HepG2 (cell line): Measurements from ENCODE around the gene NF2. TPM values are rescaled to one million over a fixed set of nuclear protein-coding genes. Genes with fewer than 3 reads are reported as not detected.

Source experiments
- ADNP ChIP-seq: sonication (generic); formaldehyde crosslinking; IDR thresholded peaks from 2 replicates; pipeline ENCODE4 v1.4.0; 2020; ENCODE audit warnings: missing genetic modification reagents
- ASH2L ChIP-seq: fragments of 300-600, 200-600 bp; sonication (generic); IDR thresholded peaks from 2 replicates; pipeline ENCODE4 v1.7.0; 2017; ENCODE audit warnings: low read depth, mild to moderate bottlenecking, moderate library complexity, mixed read lengths, low read length; ENCODE audit not compliant: insufficient read length
- BORCS8-MEF2B ChIP-seq: sonication (generic); formaldehyde crosslinking; IDR thresholded peaks from 2 replicates; pipeline ENCODE4 v1.8.0; 2022; ENCODE audit warnings: mild to moderate bottlenecking, missing genetic modification reagents
- EP300 ChIP-seq, 3 experiments: sonication (generic) in 1 of 3; formaldehyde crosslinking in 1 of 3; IDR thresholded peaks; 2 replicates each; pipeline versions ENCODE4 v1.5.1 to v1.6.1; 2011 to 2020; ENCODE audit warnings: low read depth in 2 of 3, low read length in 2 of 3, borderline replicate concordance in 1 of 3, improper control_type of control experiment in 1 of 3, mild to moderate bottlenecking in 1 of 3, missing genetic modification reagents in 1 of 3, moderate library complexity in 1 of 3
- FOSL2 ChIP-seq: sonication (generic); formaldehyde crosslinking; IDR thresholded peaks from 2 replicates; pipeline ENCODE4 v1.4.0; 2020; ENCODE audit warnings: missing genetic modification reagents
- HDAC2 ChIP-seq: sonication (generic); formaldehyde crosslinking; IDR thresholded peaks from 2 replicates; pipeline ENCODE4 v1.4.0; 2020; ENCODE audit warnings: missing genetic modification reagents
- HOXA9 ChIP-seq: sonication (generic); formaldehyde crosslinking; IDR thresholded peaks from 2 replicates; pipeline ENCODE4 v1.8.1; 2022; ENCODE audit warnings: missing genetic modification reagents, mild to moderate bottlenecking, moderate library complexity, borderline replicate concordance
- KLF16 ChIP-seq, 2 experiments: sonication (generic) in 1 of 2; formaldehyde crosslinking in 1 of 2; IDR thresholded peaks; 2 replicates each; pipeline versions ENCODE4 v1.6.1 to v1.8.0; 2016 to 2023; ENCODE audit warnings: missing genetic modification reagents in 2 of 2, missing compliant biosample characterization in 1 of 2
- NONO ChIP-seq, 2 experiments: fragments of 450-650 bp in 1 of 2; sonication (generic) in 1 of 2; formaldehyde crosslinking in 1 of 2; IDR thresholded peaks in 1 of 2; conservative IDR thresholded peaks in 1 of 2; 2 replicates each; pipeline versions ENCODE4 v1.6.1 to v1.8.0; 2017 to 2022; ENCODE audit warnings: mild to moderate bottlenecking in 1 of 2, missing genetic modification reagents in 1 of 2, moderate library complexity in 1 of 2
- NR2F6 ChIP-seq, 2 experiments: IDR thresholded peaks; 2 replicates each; pipeline ENCODE4 v1.6.1; 2016; ENCODE audit warnings: antibody characterized with exemption in 1 of 2, mild to moderate bottlenecking in 1 of 2
- PHF21A ChIP-seq: sonication (generic); formaldehyde crosslinking; IDR thresholded peaks from 2 replicates; pipeline ENCODE4 v1.5.0; 2020; ENCODE audit warnings: mild to moderate bottlenecking, missing genetic modification reagents
- PPARG ChIP-seq: conservative IDR thresholded peaks from 2 replicates; pipeline ENCODE4 v1.6.1; 2016; ENCODE audit warnings: missing biosample characterization, missing genetic modification reagents
- TSC22D2 ChIP-seq: sonication (generic); formaldehyde crosslinking; IDR thresholded peaks from 2 replicates; pipeline ENCODE4 v1.5.1; 2020; ENCODE audit warnings: missing genetic modification reagents, mild to moderate bottlenecking, borderline replicate concordance
- ZBTB7A ChIP-seq: sonication (generic); formaldehyde crosslinking; IDR thresholded peaks from 2 replicates; pipeline ENCODE4 v1.8.0; 2022; ENCODE audit warnings: mild to moderate bottlenecking, missing genetic modification reagents
- ZMYM2 ChIP-seq: sonication (generic); formaldehyde crosslinking; IDR thresholded peaks from 2 replicates; pipeline ENCODE4 v1.8.0; 2022; ENCODE audit warnings: mild to moderate bottlenecking, missing genetic modification reagents
- ZNF326 ChIP-seq: sonication (generic); formaldehyde crosslinking; IDR thresholded peaks from 2 replicates; pipeline ENCODE4 v1.4.0; 2020; ENCODE audit warnings: missing genetic modification reagents, borderline replicate concordance
- ZNF629 ChIP-seq: sonication (generic); formaldehyde crosslinking; conservative IDR thresholded peaks from 2 replicates; pipeline ENCODE4 v1.5.0; 2020; ENCODE audit warnings: missing genetic modification reagents
- ZNF792 ChIP-seq: IDR thresholded peaks from 2 replicates; pipeline ENCODE4 v1.6.1; 2016
- ZSCAN12 ChIP-seq: sonication (generic); formaldehyde crosslinking; IDR thresholded peaks from 2 replicates; pipeline ENCODE4 v1.9.0; 2021; ENCODE audit warnings: mild to moderate bottlenecking, missing genetic modification reagents
- polyA plus RNA-seq, 8 experiments: library from polyadenylated mRNA; depleted of rRNA in 3 of 8; stranded (reverse) in 7 of 8; unstranded in 1 of 8; fragments of >200 nt; fragmentation: Illumina TruSeq in 4 of 8; extraction: Trizol in 4 of 8; gene quantifications; 2 replicates each; pipeline versions ENCODE4 v1.2.1 to v1.2.3, GENCODE V29; 2011 to 2016; ENCODE audit warnings: low read depth in 4 of 8, missing spikeins in 1 of 8, mixed read lengths in 1 of 8; ENCODE audit not compliant: insufficient read depth in 1 of 8
- total RNA-seq, 5 experiments: library from RNA; depleted of rRNA; stranded (reverse); fragments of >200 nt; fragmentation: Illumina TruSeq; extraction: Trizol; gene quantifications; 2 replicates each; pipeline ENCODE4 v1.2.3, GENCODE V29; 2016; ENCODE audit warnings: low read depth in 1 of 5
- TF ChIP-seq, protein P1 (sequence below): IDR thresholded peaks from 2 replicates; pipeline ENCODE4 v1.6.1; 2012; ENCODE audit warnings: inconsistent platforms
- TF ChIP-seq, protein P2 (sequence below): sonication (generic); formaldehyde crosslinking; IDR thresholded peaks from 2 replicates; pipeline ENCODE4 v1.5.0; 2020; ENCODE audit warnings: mild to moderate bottlenecking, missing genetic modification reagents, borderline replicate concordance
- TF ChIP-seq, protein P3 (sequence below): sonication (generic); formaldehyde crosslinking; IDR thresholded peaks from 2 replicates; pipeline ENCODE4 v1.4.0; 2020; ENCODE audit warnings: mild to moderate bottlenecking, missing genetic modification reagents
- TF ChIP-seq, protein P4 (sequence below): sonication (generic); formaldehyde crosslinking; IDR thresholded peaks from 2 replicates; pipeline ENCODE4 v1.5.1; 2020; ENCODE audit warnings: mild to moderate bottlenecking, missing genetic modification reagents, moderate library complexity

The NF2 gene
- total and polyA plus RNA-seq, 2 of the 13 experiments (the other 11 are each of a cell fraction or from before 2014, with no cell fraction given), result 9.3 to 33.3 TPM

DNA sequence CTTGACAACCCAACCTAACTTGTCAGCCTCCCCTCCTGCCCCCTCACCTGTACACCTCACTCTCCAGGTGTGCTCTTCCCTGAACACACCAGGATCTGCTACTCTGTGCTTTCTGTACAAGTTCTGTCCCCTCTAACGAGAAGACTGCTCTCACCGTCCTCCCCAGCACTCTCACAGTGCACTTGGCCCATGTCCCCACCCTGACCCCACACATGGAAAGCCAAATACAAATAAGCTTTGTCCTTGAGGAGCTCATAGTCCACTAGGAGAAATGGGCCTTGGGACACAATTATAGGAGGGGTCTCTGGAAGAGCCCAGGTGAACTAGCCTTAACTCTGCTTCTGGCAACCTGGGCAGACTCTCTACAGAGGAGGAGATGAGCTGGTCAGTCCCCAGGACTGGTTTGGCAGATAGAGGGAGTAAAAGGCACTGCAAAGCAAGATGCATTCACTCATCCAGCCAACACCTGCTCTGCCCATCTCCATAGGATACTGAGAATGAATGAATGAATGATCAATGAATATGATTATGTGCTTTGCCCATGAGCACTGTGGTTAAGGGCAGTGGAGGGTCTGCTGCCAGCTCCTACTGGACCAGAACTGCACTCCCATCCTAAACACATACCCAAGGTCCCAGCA is 32.4 kb upstream of the NF2 start (continued):
- TF ChIP-seq, protein P1, sequence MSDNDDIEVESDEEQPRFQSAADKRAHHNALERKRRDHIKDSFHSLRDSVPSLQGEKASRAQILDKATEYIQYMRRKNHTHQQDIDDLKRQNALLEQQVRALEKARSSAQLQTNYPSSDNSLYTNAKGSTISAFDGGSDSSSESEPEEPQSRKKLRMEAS, result 0 out of 2 replicates have a peak, but pooled peaks have one; percentile 38
- TF ChIP-seq KLF16 (CRISPR knock-in tag; IDR thresholded peaks at IDR 0.05) (no peak), ADNP (CRISPR knock-in tag) (no peak), ZNF326 (CRISPR knock-in tag) (0 out of 2 replicates have a peak, but pooled peaks have one; percentile 29), NR2F6 (IDR thresholded peaks at IDR 0.05) (no peak), NR2F6 (CRISPR knock-in tag; IDR thresholded peaks at IDR 0.05) (0 out of 2 replicates have a peak, but pooled peaks have one; percentile 46), PPARG (CRISPR knock-in tag) (0 out of 2 replicates have a peak, but pooled peaks have one; percentile 43), NONO (IDR thresholded peaks at IDR 0.05) (no peak), NONO (CRISPR knock-in tag; conservative IDR thresholded peaks at IDR 0.05) (peak; percentile 79), HOXA9 (no peak), EP300 (IDR thresholded peaks at IDR 0.05; ENCODE audit: low read depth in 2 of 2, low read length in 2 of 2) (peak in 1 of 2 experiments; percentile 66; a peak in 1 of 4 replicates), EP300 (CRISPR knock-in tag; IDR thresholded peaks at IDR 0.05; ENCODE audit: borderline replicate concordance) (peak; percentile 55; the same call in 1 of the 2 replicates), ZBTB7A (peak; percentile 81; the same call in 1 of the 2 replicates), ZNF629 (CRISPR knock-in tag) (peak; percentile 71), HDAC2 (CRISPR knock-in tag) (peak; percentile 16; the same call in 1 of the 2 replicates), TSC22D2 (CRISPR knock-in tag) (no peak), ZMYM2 (CRISPR knock-in tag) (0 out of 2 replicates have a peak, but pooled peaks have one; percentile 20), ZNF792 (0 out of 2 replicates have a peak, but pooled peaks have one; percentile 19), BORCS8-MEF2B (0 out of 2 replicates have a peak, but pooled peaks have one; percentile 27), ASH2L (peak; percentile 34), PHF21A (CRISPR knock-in tag) (0 out of 2 replicates have a peak, but pooled peaks have one; percentile 54), FOSL2 (CRISPR knock-in tag) (peak; percentile 29; the same call in 1 of the 2 replicates), ZSCAN12 (no peak)
- TF ChIP-seq, protein P2, sequence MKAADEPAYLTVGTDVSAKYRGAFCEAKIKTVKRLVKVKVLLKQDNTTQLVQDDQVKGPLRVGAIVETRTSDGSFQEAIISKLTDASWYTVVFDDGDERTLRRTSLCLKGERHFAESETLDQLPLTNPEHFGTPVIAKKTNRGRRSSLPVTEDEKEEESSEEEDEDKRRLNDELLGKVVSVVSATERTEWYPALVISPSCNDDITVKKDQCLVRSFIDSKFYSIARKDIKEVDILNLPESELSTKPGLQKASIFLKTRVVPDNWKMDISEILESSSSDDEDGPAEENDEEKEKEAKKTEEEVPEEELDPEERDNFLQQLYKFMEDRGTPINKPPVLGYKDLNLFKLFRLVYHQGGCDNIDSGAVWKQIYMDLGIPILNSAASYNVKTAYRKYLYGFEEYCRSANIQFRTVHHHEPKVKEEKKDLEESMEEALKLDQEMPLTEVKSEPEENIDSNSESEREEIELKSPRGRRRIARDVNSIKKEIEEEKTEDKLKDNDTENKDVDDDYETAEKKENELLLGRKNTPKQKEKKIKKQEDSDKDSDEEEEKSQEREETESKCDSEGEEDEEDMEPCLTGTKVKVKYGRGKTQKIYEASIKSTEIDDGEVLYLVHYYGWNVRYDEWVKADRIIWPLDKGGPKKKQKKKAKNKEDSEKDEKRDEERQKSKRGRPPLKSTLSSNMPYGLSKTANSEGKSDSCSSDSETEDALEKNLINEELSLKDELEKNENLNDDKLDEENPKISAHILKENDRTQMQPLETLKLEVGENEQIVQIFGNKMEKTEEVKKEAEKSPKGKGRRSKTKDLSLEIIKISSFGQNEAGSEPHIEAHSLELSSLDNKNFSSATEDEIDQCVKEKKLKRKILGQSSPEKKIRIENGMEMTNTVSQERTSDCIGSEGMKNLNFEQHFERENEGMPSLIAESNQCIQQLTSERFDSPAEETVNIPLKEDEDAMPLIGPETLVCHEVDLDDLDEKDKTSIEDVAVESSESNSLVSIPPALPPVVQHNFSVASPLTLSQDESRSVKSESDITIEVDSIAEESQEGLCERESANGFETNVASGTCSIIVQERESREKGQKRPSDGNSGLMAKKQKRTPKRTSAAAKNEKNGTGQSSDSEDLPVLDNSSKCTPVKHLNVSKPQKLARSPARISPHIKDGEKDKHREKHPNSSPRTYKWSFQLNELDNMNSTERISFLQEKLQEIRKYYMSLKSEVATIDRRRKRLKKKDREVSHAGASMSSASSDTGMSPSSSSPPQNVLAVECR, result peak; percentile 28; the same call in 1 of the 2 replicates
- TF ChIP-seq, protein P3, sequence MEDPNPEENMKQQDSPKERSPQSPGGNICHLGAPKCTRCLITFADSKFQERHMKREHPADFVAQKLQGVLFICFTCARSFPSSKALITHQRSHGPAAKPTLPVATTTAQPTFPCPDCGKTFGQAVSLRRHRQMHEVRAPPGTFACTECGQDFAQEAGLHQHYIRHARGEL (CRISPR knock-in tag), result no peak
- TF ChIP-seq, protein P4, sequence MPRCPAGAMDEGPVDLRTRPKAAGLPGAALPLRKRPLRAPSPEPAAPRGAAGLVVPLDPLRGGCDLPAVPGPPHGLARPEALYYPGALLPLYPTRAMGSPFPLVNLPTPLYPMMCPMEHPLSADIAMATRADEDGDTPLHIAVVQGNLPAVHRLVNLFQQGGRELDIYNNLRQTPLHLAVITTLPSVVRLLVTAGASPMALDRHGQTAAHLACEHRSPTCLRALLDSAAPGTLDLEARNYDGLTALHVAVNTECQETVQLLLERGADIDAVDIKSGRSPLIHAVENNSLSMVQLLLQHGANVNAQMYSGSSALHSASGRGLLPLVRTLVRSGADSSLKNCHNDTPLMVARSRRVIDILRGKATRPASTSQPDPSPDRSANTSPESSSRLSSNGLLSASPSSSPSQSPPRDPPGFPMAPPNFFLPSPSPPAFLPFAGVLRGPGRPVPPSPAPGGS (CRISPR knock-in tag), result no peak
